ENCODE results near the gene HIVEP2.

Gene HIVEP2

GRCh38 chr6:142725024-142725770, 219.8 kb downstream of the HIVEP2 start:
- Mint-ChIP-seq H3K4me1 (peaks cover 16% of the 10 kb centered on the region), H3K27ac (no peak overlapping the region), H3K9me3 (peaks cover 2% of the 10 kb centered on the region), H3K4me3 (no peak overlapping the region), H3K36me3 (no peaks in the 10 kb centered on the region), H3K27me3 (peaks cover 4% of the 10 kb centered on the region)
- CTCF ChIA-PET: no interaction called here
- DNase-seq: no peak

- H3K27me3 Mint-ChIP-seq: peaks cover 4% of the 10 kb centered on the region
- DNase-seq: no peak
- no peak overlapping the region for H3K27ac Mint-ChIP-seq
- H3K4me3 Mint-ChIP-seq: no peak overlapping the region
- H3K36me3 Mint-ChIP-seq: no peaks in the 10 kb centered on the region
- CTCF ChIA-PET: no interaction called here
- H3K4me1 Mint-ChIP-seq: peaks cover 4% of the 10 kb centered on the region
- H3K9me3 Mint-ChIP-seq: peaks cover 16% of the 10 kb centered on the region
Measured at GRCh38 chr6:142722841-142723240, 222.1 kb downstream of the HIVEP2 start.

GRCh38 chr6:142722012-142722411, 223.0 kb downstream of the HIVEP2 start:
- no peak for DNase-seq
- Mint-ChIP-seq H3K4me3 (no peak overlapping the region), H3K27ac (no peak overlapping the region), H3K36me3 (no peaks in the 10 kb centered on the region), H3K9me3 (peaks cover 18% of the 10 kb centered on the region), H3K4me1 (peaks cover 4% of the 10 kb centered on the region), H3K27me3 (peaks cover 4% of the 10 kb centered on the region)
- CTCF ChIA-PET: no interaction called here

GRCh38 chr6:142721215-142721920, 223.6 kb downstream of the HIVEP2 start:
- peaks cover 18% of the 10 kb centered on the region for H3K9me3 Mint-ChIP-seq
- H3K27me3 Mint-ChIP-seq: no peaks in the 10 kb centered on the region
- H3K36me3 Mint-ChIP-seq: no peaks in the 10 kb centered on the region
- no peak overlapping the region for H3K4me3 Mint-ChIP-seq
- peaks cover 4% of the 10 kb centered on the region for H3K4me1 Mint-ChIP-seq
- CTCF ChIA-PET: no interaction called here
- DNase-seq: no peak
- no peak overlapping the region for H3K27ac Mint-ChIP-seq

- Mint-ChIP-seq H3K36me3 (no peaks in the 10 kb centered on the region), H3K9me3 (peaks cover 20% of the 10 kb centered on the region), H3K4me1 (peaks cover 4% of the 10 kb centered on the region), H3K4me3 (no peak overlapping the region), H3K27ac (no peak overlapping the region), H3K27me3 (no peaks in the 10 kb centered on the region)
- no peak for DNase-seq
- CTCF ChIA-PET: no interaction called here
Measured at GRCh38 chr6:142718667-142719191, 226.2 kb downstream of the HIVEP2 start.

- H3K4me1 Mint-ChIP-seq: peaks cover 4% of the 10 kb centered on the region
- CTCF ChIA-PET: interaction anchor here (0.8 to 1.4 kb wide), 4 partner anchors 10 to 24 kb away, joined by 3 to 4 read pairs (median 3); no protein-coding TSS in a partner anchor
- no peak overlapping the region for H3K27ac Mint-ChIP-seq
- H3K4me3 Mint-ChIP-seq: no peak overlapping the region
- H3K36me3 Mint-ChIP-seq: no peaks in the 10 kb centered on the region
- peaks cover 20% of the 10 kb centered on the region for H3K9me3 Mint-ChIP-seq
- H3K27me3 Mint-ChIP-seq: no peaks in the 10 kb centered on the region
- no peak for DNase-seq
Measured at GRCh38 chr6:142716097-142716496, 228.9 kb downstream of the HIVEP2 start.

- no peak overlapping the region for H3K27ac Mint-ChIP-seq
Measured at GRCh38 chr6:142714951-142715785, 229.8 kb downstream of the HIVEP2 start.

GRCh38 chr6:142713959-142714358, 231.0 kb downstream of the HIVEP2 start:
- H3K27me3 Mint-ChIP-seq: no peaks in the 10 kb centered on the region
- H3K27ac Mint-ChIP-seq: no peak overlapping the region
- H3K9me3 Mint-ChIP-seq: peaks cover 9% of the 10 kb centered on the region
- H3K4me3 Mint-ChIP-seq: no peak overlapping the region
- no peak for DNase-seq
- peaks cover 4% of the 10 kb centered on the region for H3K4me1 Mint-ChIP-seq
- H3K36me3 Mint-ChIP-seq: no peaks in the 10 kb centered on the region
- CTCF ChIA-PET: no interaction called here

More at GRCh38 chr6:142714951-142715785, 229.8 kb downstream of the HIVEP2 start:
- Mint-ChIP-seq H3K4me1 (peaks cover 4% of the 10 kb centered on the region), H3K27me3 (no peaks in the 10 kb centered on the region), H3K36me3 (no peaks in the 10 kb centered on the region), H3K9me3 (peaks cover 18% of the 10 kb centered on the region), H3K4me3 (no peak overlapping the region)
- CTCF ChIA-PET: interaction anchor here (1.3 to 1.4 kb wide), 3 partner anchors 9 to 23 kb away, joined by 3 to 4 read pairs (median 3); no protein-coding TSS in a partner anchor
- DNase-seq: no peak

GRCh38 chr6:142712231-142712630, 232.7 kb downstream of the HIVEP2 start:
- H3K27me3 Mint-ChIP-seq: no peaks in the 10 kb centered on the region
- no peaks in the 10 kb centered on the region for H3K36me3 Mint-ChIP-seq
- H3K4me3 Mint-ChIP-seq: no peak overlapping the region
- CTCF ChIA-PET: no interaction called here
- H3K9me3 Mint-ChIP-seq: peaks cover 2% of the 10 kb centered on the region
- DNase-seq: no peak
- H3K4me1 Mint-ChIP-seq: peaks cover 4% of the 10 kb centered on the region
- no peak overlapping the region for H3K27ac Mint-ChIP-seq

- Mint-ChIP-seq H3K9me3 (no peaks in the 10 kb centered on the region), H3K27ac (no peak overlapping the region), H3K36me3 (no peaks in the 10 kb centered on the region), H3K4me1 (peaks cover 14% of the 10 kb centered on the region), H3K4me3 (no peak overlapping the region), H3K27me3 (no peaks in the 10 kb centered on the region)
- CTCF ChIA-PET: no interaction called here
- DNase-seq: no peak
Measured at GRCh38 chr6:142708651-142709050, 236.3 kb downstream of the HIVEP2 start.

- CTCF ChIA-PET: no interaction called here
Measured at GRCh38 chr6:142707255-142707654, 237.7 kb downstream of the HIVEP2 start.

GRCh38 chr6:142706210-142706609, 238.8 kb downstream of the HIVEP2 start:
- Mint-ChIP-seq H3K27me3 (no peaks in the 10 kb centered on the region), H3K4me3 (no peak overlapping the region), H3K36me3 (no peaks in the 10 kb centered on the region), H3K4me1 (peaks cover 14% of the 10 kb centered on the region), H3K27ac (no peak overlapping the region), H3K9me3 (no peaks in the 10 kb centered on the region)
- CTCF ChIA-PET: interaction anchor here (1.4 kb wide), 1 partner anchor 10 kb away, joined by 3 read pairs; no protein-coding TSS in a partner anchor
- DNase-seq: no peak

More at GRCh38 chr6:142707255-142707654, 237.7 kb downstream of the HIVEP2 start:
- H3K4me3 Mint-ChIP-seq: no peak overlapping the region
- H3K27me3 Mint-ChIP-seq: no peaks in the 10 kb centered on the region
- DNase-seq: no peak
- H3K27ac Mint-ChIP-seq: no peak overlapping the region
- H3K4me1 Mint-ChIP-seq: peaks cover 14% of the 10 kb centered on the region
- H3K36me3 Mint-ChIP-seq: no peaks in the 10 kb centered on the region
- H3K9me3 Mint-ChIP-seq: no peaks in the 10 kb centered on the region

GRCh38 chr6:142705054-142705453, 239.9 kb downstream of the HIVEP2 start:
- H3K4me3 Mint-ChIP-seq: no peak overlapping the region
- no peaks in the 10 kb centered on the region for H3K36me3 Mint-ChIP-seq
- peaks cover 14% of the 10 kb centered on the region for H3K4me1 Mint-ChIP-seq
- no peak overlapping the region for H3K27ac Mint-ChIP-seq
- no peak for DNase-seq
- H3K27me3 Mint-ChIP-seq: no peaks in the 10 kb centered on the region
- no peaks in the 10 kb centered on the region for H3K9me3 Mint-ChIP-seq
- CTCF ChIA-PET: interaction anchor here (1.4 kb wide), 1 partner anchor 11 kb away, joined by 3 read pairs; no protein-coding TSS in a partner anchor
